Mucosa of descending colon (tissue), 3 donors: ENCODE measurements around the gene CNTNAP4. TPM values are rescaled to one million over a fixed set of nuclear protein-coding genes. Genes with fewer than 3 reads are reported as not detected.

Experiments used
- ATAC-seq: fragments of 200-7000 bp; cut with Tn5 transposase; one replicate; pipeline ENCODE4 v1.9.1; 2020; ENCODE audit warnings: mild to moderate bottlenecking, moderate library complexity
- DNase-seq, 3 donors: peaks; one replicate each; pipeline ENCODE4 v3.0.0-alpha.2; 2020
- H3K36me3 ChIP-seq: fragments of 200-600 bp; one replicate; pipeline ENCODE4 v1.8.0; 2021; ENCODE audit warnings: low read depth, mild to moderate bottlenecking
- H3K4me1 ChIP-seq: fragments of 200-600 bp; one replicate; pipeline ENCODE4 v1.8.0; 2021; ENCODE audit warnings: low read depth, mild to moderate bottlenecking
- H3K4me3 ChIP-seq: fragments of 200-600 bp; one replicate; pipeline ENCODE4 v1.8.0; 2021; ENCODE audit warnings: mild to moderate bottlenecking
- H3K9me3 ChIP-seq: fragments of 200-600 bp; one replicate; pipeline ENCODE4 v1.8.0; 2021; ENCODE audit warnings: mild to moderate bottlenecking
- intact Hi-C, 2 donors: fragments of 100-400 bp; cut with DNase I in 1 of 2; cut with micrococcal nuclease in 1 of 2; formaldehyde crosslinking; loops; one replicate each; pipeline versions ENCODE4 v1.11.0 to v1.11.1; 2022; cut with DNase I, micrococcal nuclease
- total RNA-seq, 3 donors: library from RNA; stranded (reverse); fragmentation: NEBNext Ultra II Directional in 2 of 3; extraction: Animal tissue kit (Norgen Biotek cat#: 25700) in 2 of 3; gene quantifications; one replicate each; pipeline versions ENCODE4 v1.2.1 to v1.2.4, GENCODE V29; 2021 to 2023
- TF ChIP-seq, protein P1 (sequence below): fragments of 200-600 bp; IDR thresholded peaks from one replicate; pipeline ENCODE4 v1.8.0; 2022; ENCODE audit warnings: antibody characterized with exemption, mild to moderate bottlenecking
- donor health status: DM: no; HTN: no; CAD: no; lungs with moderate emphysema.
- donor health status: DM: no; HTN: no; CAD: no.
- donor health status: DM: no; HTN: yes; CAD: no.

Gene CNTNAP4
- total RNA-seq, 3 donors from 2014 or later: 0.32 TPM; not detected in 2

DNA sequence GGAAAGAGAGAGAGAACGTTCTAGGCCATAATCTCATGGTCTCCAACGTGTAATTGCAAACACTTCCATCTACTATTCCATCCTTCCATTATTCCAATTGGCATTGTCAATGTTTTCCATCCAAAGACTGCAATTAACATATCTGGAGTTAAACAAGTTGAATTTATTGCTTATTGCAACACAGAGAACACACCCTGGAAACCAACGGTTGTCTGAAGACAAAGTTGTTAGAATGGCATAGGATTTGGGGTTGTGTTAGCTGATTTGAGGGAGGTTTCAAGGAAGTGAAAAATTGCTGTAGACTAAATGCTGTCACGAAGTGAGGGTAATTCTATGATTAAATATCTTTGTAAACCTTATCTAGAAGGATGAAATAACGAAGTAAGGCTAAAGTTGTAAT, 178.8 kb downstream of the CNTNAP4 start:
- intact Hi-C loops: no loop called here
- DNase-seq (peak in 1 of 3 donors; percentile 17), ATAC-seq (peak; percentile 81)
- H3K4me3 ChIP-seq: no peak overlapping the region
- no peaks in the 10 kb centered on the region for H3K36me3 ChIP-seq
- no peaks in the 10 kb centered on the region for H3K9me3 ChIP-seq
- no peaks in the 10 kb centered on the region for H3K4me1 ChIP-seq
- TF ChIP-seq, protein P1, sequence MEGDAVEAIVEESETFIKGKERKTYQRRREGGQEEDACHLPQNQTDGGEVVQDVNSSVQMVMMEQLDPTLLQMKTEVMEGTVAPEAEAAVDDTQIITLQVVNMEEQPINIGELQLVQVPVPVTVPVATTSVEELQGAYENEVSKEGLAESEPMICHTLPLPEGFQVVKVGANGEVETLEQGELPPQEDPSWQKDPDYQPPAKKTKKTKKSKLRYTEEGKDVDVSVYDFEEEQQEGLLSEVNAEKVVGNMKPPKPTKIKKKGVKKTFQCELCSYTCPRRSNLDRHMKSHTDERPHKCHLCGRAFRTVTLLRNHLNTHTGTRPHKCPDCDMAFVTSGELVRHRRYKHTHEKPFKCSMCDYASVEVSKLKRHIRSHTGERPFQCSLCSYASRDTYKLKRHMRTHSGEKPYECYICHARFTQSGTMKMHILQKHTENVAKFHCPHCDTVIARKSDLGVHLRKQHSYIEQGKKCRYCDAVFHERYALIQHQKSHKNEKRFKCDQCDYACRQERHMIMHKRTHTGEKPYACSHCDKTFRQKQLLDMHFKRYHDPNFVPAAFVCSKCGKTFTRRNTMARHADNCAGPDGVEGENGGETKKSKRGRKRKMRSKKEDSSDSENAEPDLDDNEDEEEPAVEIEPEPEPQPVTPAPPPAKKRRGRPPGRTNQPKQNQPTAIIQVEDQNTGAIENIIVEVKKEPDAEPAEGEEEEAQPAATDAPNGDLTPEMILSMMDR: no peak

DNA sequence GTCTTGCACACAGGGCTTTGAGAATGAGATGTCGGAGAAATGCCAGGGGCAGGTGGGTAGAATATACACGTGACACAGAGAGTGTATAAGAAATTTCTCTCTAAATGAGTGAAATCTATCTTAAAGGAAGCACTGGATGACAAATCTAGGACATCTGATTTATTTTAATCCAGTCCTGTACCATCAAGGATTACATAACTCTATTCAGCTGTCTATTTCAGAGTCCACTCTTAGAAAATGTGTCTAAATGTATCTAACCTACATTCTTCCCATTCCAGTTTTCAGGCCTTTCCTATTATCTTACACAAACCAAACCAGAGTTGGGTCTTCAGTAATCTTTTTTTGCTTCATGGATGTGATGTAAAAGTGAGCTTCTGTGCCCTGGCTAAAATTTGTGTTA, 181.9 kb downstream of the CNTNAP4 start:
- intact Hi-C loops: no loop called here
- TF ChIP-seq, protein P1: no peak
- no peaks in the 10 kb centered on the region for H3K4me1 ChIP-seq
- H3K36me3 ChIP-seq: no peaks in the 10 kb centered on the region
- H3K4me3 ChIP-seq: no peak overlapping the region
- DNase-seq (no peak), ATAC-seq (no peak)
- H3K9me3 ChIP-seq: no peaks in the 10 kb centered on the region

DNA sequence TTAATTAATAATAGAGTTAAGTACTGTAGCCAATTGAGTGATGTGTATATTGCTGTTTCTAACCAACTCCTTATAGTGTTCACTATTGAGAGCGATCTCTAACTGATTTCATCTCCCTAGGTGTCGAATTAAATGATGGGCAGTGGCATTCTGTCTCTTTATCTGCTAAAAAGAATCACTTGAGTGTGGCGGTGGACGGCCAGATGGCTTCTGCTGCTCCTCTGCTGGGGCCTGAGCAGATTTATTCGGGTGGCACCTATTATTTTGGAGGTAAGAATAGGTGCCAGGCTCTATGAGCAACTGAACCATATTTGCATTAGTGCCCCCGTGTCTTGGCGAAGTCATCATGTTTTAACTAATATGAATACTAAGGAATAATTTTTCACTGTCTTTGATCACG, 184.6 kb downstream of the CNTNAP4 start:
- TF ChIP-seq, protein P1: no peak
- Histone ChIP-seq H3K9me3 (no peaks in the 10 kb centered on the region), H3K36me3 (no peaks in the 10 kb centered on the region), H3K4me1 (no peaks in the 10 kb centered on the region), H3K4me3 (no peak overlapping the region)
- ATAC-seq (no peak), DNase-seq (no peak)
- intact Hi-C loops: no loop called here

DNA sequence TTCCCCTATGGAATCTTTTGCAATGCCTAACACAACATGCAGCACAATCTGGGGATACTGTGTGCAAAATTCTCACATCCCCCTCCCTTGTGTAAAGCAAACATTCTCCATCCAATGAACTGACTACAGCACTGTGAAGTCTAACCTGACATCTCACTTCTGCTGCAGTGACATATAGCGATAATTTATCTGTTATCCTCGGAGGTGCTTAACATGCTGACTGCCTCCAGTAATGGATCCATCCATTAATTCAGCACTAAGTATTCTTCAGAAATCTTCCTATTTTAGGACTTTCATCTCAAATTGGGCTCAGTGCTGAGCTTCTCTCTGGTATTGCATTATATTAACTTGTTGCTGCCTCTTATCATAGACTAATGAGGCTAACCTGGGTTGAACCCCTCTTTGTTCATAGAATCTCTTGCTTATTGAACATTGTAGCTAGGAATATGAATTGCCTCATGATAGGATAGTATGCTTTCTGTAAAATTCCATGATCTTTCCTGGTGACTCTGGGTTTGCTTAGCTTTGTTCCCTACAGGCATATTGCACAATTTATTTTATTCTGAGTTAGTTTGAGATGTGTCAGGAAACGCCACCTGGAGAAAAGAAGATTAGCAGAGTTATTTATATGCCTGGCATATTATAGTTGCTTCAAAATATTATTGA, 187.9 kb downstream of the CNTNAP4 start:
- H3K4me3 ChIP-seq: no peak overlapping the region
- H3K36me3 ChIP-seq: no peaks in the 10 kb centered on the region
- ATAC-seq (no peak), DNase-seq (no peak)
- intact Hi-C loops: no loop called here
- no peaks in the 10 kb centered on the region for H3K9me3 ChIP-seq
- no peaks in the 10 kb centered on the region for H3K4me1 ChIP-seq
- TF ChIP-seq, protein P1: no peak

DNA sequence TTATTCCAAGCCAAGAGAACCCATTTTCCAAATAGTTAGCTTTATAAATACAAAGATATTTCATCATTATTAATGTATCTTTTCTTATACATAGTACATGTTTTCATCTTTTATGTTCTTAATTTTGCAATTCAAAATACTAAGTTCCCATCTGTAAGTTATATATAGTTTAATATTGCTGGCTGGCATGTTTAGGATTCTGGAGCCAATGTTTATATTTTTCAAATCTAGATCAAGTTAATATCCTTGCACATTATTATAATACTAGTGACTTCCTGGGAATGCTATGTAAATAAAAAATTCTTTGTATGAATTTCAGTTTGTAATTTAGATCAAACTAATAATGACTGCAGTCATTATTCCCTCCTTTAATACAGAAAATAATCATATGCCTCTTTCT, 189.7 kb downstream of the CNTNAP4 start:
- Histone ChIP-seq H3K4me1 (no peaks in the 10 kb centered on the region), H3K9me3 (no peaks in the 10 kb centered on the region), H3K4me3 (no peak overlapping the region), H3K36me3 (no peaks in the 10 kb centered on the region)
- ATAC-seq (no peak), DNase-seq (no peak)
- TF ChIP-seq, protein P1: no peak
- intact Hi-C loops: no loop called here

DNA sequence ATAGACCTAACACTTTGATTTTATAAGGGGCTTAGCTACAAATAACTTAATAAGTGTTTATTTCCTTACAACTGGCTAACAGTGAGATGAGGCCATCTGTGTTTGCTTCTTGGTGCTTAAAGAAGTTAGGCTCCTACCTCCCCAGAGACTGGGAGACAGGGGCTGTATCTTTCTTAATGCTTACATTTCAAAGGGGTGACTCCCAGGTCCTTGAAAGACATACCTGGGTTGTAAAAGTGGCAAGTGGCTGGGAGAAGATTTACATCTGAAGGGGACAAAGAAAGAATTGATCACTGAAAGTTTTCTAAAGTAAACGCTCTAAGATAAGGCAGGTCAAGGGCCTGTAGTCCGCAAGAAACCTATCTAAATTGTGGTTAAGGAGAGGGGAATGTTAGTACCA, 196.8 kb downstream of the CNTNAP4 start:
- Histone ChIP-seq H3K4me3 (no peak overlapping the region), H3K4me1 (no peaks in the 10 kb centered on the region), H3K36me3 (no peaks in the 10 kb centered on the region), H3K9me3 (no peaks in the 10 kb centered on the region)
- ATAC-seq (no peak), DNase-seq (no peak)
- intact Hi-C loops: no loop called here
- TF ChIP-seq, protein P1: no peak
